BLaER1 treated with 17β-estradiol and CSF1 and Interleukin-3, amounts not matched to agents 10 nM and 100 nM (cell line): Measurements from ENCODE around the gene GTPBP6.
"Not testable (repeated sequence)": the region's sequence is repeated elsewhere in the genome, so short reads cannot be mapped to it uniquely, and the experiment has no call there.

Experiments used
- H3K27ac ChIP-seq, 11 experiments: shearing (Covaris generic); formaldehyde crosslinking; 2 replicates each; pipeline ENCODE4 v1.8.1; 2022
- H3K27me3 ChIP-seq, 11 experiments: shearing (Covaris generic); formaldehyde crosslinking; 2 replicates each; pipeline ENCODE4 v1.8.1; 2022
- H3K36me3 ChIP-seq, 11 experiments: shearing (Covaris generic); formaldehyde crosslinking; 2 replicates each; pipeline ENCODE4 v1.8.1; 2022
- H3K4me1 ChIP-seq, 10 experiments: shearing (Covaris generic); formaldehyde crosslinking; 2 replicates each; pipeline ENCODE4 v1.8.1; 2022
- H3K4me2 ChIP-seq, 11 experiments: shearing (Covaris generic); formaldehyde crosslinking; 2 replicates each; pipeline ENCODE4 v1.8.1; 2022
- H3K4me3 ChIP-seq, 10 experiments: shearing (Covaris generic); formaldehyde crosslinking; 2 replicates each; pipeline ENCODE4 v1.8.1; 2022
- H3K9ac ChIP-seq, 11 experiments: shearing (Covaris generic); formaldehyde crosslinking; 2 replicates each; pipeline ENCODE4 v1.8.1; 2022
- H3K9me3 ChIP-seq, 11 experiments: shearing (Covaris generic); formaldehyde crosslinking; replicated peaks in 1 of 11; 2 replicates each; pipeline ENCODE4 v1.8.1; 2022
- H4K20me1 ChIP-seq, 11 experiments: shearing (Covaris generic); formaldehyde crosslinking; 2 replicates each; pipeline ENCODE4 v1.8.1; 2022
- Cebpa-rat ChIP-seq, 11 experiments: shearing (Covaris generic); IDR thresholded peaks; 2 replicates each; pipeline ENCODE4 v1.8.1; 2022

The GTPBP6 gene

GRCh38 chrX:330726-331150 is 12.1 kb upstream of the GTPBP6 start:
- Histone ChIP-seq H3K4me3 (0 out of 20 replicates have a peak overlapping the region, but pooled peaks of 1 of the 10 experiments have one; percentile 46), H4K20me1 (peaks cover 0 to 16% (median 0%) of the 10 kb centered on the region in 11 experiments; a peak in 5 of 22 replicates)

GRCh38 chrX:330141-330725 is 11.6 kb upstream of the GTPBP6 start:
- not testable (repeated sequence) for H3K9ac ChIP-seq, H3K4me3 ChIP-seq, H3K9me3 ChIP-seq, H3K27ac ChIP-seq, H3K4me2 ChIP-seq
- peaks cover 9 to 13% (median 11%) of the 10 kb centered on the region in 10 experiments; a peak in 16 of 20 replicates for H3K4me1 ChIP-seq
- H4K20me1 ChIP-seq, result peaks cover 0 to 16% (median 0%) of the 10 kb centered on the region in 11 experiments; a peak in 5 of 22 replicates
- H3K36me3 ChIP-seq, result peaks cover 4 to 30% (median 24%) of the 10 kb centered on the region in 11 experiments; a peak in 19 of 22 replicates
- H3K27me3 ChIP-seq, result peaks cover 14 to 22% (median 18%) of the 10 kb centered on the region in 11 experiments

More at GRCh38 chrX:330726-331150, 12.1 kb upstream of the GTPBP6 start:
- Histone ChIP-seq H3K9ac (0 out of 22 replicates have a peak overlapping the region, but pooled peaks of 2 of the 11 experiments have one; percentile 23 to 39), H3K27me3 (peaks cover 14 to 22% (median 18%) of the 10 kb centered on the region in 11 experiments), H3K27ac (no peak overlapping the region), H3K4me2 (peak overlapping the region in 10 of 11 experiments; percentile 56 to 77 (median 64); a peak in 15 of 22 replicates), H3K9me3 (0 out of 22 replicates have a peak, but pooled peaks cover 0 to 3% (median 0%) of the 10 kb centered on the region in 11 experiments), H3K4me1 (peaks cover 9 to 13% (median 11%) of the 10 kb centered on the region in 10 experiments; a peak in 16 of 20 replicates), H3K36me3 (peaks cover 4 to 35% (median 29%) of the 10 kb centered on the region in 11 experiments; a peak in 19 of 22 replicates)
- no peak for TF ChIP-seq Cebpa-rat (IDR thresholded peaks at IDR 0.05)

DNA sequence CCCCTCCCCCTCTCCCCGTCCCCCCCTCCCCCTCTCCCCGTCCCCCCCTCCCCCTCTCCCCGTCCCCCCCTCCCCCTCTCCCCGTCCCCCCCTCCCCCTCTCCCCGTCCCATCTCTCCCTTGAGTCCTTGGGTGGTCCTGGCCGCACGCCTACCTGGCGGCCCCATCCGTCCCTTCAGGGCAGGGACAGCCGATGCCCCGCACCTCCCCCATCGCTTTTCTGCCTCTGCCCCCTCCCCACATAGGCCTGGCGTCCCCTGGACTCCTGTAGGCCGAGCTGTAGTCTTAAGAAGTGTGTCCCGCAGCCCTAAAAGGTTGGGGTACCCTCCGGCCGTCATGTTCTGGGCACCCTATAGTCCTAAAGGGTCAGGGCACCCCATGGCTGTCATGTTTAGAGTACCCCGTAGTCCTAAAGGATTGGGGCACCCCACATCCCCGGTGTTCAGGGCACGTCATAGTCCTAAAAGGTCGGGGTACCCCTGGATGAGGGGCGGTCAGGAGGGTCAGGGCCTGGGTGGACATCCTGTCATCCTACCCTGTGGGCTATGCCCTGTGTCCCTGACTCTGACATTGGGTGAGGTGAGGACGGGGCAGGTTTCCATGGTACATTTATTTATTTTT is 10.8 kb upstream of the GTPBP6 start:
- Histone ChIP-seq H3K27ac (no peak overlapping the region), H4K20me1 (peaks cover 0 to 16% (median 0%) of the 10 kb centered on the region in 11 experiments; a peak in 5 of 22 replicates), H3K4me3 (no peak overlapping the region), H3K4me1 (peaks cover 9 to 17% (median 12%) of the 10 kb centered on the region in 10 experiments; a peak in 16 of 20 replicates), H3K9me3 (0 out of 22 replicates have a peak, but pooled peaks cover 0 to 3% (median 0%) of the 10 kb centered on the region in 11 experiments), H3K27me3 (peaks cover 14 to 22% (median 18%) of the 10 kb centered on the region in 11 experiments), H3K36me3 (peaks cover 4 to 22% (median 18%) of the 10 kb centered on the region in 11 experiments; a peak in 18 of 22 replicates), H3K4me2 (no peak overlapping the region), H3K9ac (no peak overlapping the region)
- no peak for TF ChIP-seq Cebpa-rat (IDR thresholded peaks at IDR 0.05)

DNA sequence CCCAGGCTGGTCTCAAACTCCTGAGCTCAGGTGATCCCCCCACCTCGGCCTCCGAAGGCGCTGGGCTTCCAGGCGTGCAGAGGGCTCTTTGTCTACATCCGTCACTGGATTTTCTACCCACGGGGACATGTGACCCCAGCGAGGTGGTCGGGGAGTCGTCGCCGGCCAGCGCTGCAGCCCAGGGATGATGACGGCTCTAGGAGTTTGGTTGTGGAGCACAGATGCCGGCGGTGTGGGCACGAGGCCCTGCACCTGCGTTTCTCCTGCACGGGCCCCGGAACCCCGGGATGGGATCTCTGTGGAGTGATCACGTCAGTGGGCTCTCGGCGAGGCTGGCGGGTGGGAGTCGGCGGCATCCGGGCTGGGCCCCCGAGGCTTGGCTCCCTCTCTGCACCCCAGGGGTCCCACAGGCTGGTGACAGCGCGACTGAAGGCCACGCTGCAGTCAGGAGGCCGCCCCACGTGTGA is 9.1 kb upstream of the GTPBP6 start:
- Histone ChIP-seq H4K20me1 (peaks cover 0 to 16% (median 0%) of the 10 kb centered on the region in 11 experiments; a peak in 6 of 22 replicates), H3K4me3 (no peak overlapping the region), H3K9ac (no peak overlapping the region), H3K36me3 (peaks cover 0 to 5% (median under 1%) of the 10 kb centered on the region in 11 experiments; a peak in 7 of 22 replicates), H3K27ac (no peak overlapping the region), H3K27me3 (peaks cover 14 to 22% (median 18%) of the 10 kb centered on the region in 11 experiments), H3K4me1 (peaks cover 9 to 32% (median 19%) of the 10 kb centered on the region in 10 experiments; a peak in 17 of 20 replicates), H3K4me2 (no peak overlapping the region), H3K9me3 (0 out of 22 replicates have a peak, but pooled peaks cover 0 to 3% (median 0%) of the 10 kb centered on the region in 11 experiments)
- no peak for TF ChIP-seq Cebpa-rat (IDR thresholded peaks at IDR 0.05)

- not testable (repeated sequence) for H3K9me3 ChIP-seq, H3K27me3 ChIP-seq, H3K36me3 ChIP-seq, H3K9ac ChIP-seq, H3K27ac ChIP-seq, H3K4me3 ChIP-seq
- Histone ChIP-seq H3K4me1 (peaks cover 12 to 36% (median 23%) of the 10 kb centered on the region in 10 experiments; a peak in 19 of 20 replicates), H3K4me2 (peak overlapping the region in 1 of 11 experiments; percentile 18; a peak in 3 of 22 replicates), H4K20me1 (peaks cover 0 to 14% (median 0%) of the 10 kb centered on the region in 11 experiments; a peak in 4 of 22 replicates)
Observed at GRCh38 chrX:324664-325063, 6.1 kb upstream of the GTPBP6 start.

DNA sequence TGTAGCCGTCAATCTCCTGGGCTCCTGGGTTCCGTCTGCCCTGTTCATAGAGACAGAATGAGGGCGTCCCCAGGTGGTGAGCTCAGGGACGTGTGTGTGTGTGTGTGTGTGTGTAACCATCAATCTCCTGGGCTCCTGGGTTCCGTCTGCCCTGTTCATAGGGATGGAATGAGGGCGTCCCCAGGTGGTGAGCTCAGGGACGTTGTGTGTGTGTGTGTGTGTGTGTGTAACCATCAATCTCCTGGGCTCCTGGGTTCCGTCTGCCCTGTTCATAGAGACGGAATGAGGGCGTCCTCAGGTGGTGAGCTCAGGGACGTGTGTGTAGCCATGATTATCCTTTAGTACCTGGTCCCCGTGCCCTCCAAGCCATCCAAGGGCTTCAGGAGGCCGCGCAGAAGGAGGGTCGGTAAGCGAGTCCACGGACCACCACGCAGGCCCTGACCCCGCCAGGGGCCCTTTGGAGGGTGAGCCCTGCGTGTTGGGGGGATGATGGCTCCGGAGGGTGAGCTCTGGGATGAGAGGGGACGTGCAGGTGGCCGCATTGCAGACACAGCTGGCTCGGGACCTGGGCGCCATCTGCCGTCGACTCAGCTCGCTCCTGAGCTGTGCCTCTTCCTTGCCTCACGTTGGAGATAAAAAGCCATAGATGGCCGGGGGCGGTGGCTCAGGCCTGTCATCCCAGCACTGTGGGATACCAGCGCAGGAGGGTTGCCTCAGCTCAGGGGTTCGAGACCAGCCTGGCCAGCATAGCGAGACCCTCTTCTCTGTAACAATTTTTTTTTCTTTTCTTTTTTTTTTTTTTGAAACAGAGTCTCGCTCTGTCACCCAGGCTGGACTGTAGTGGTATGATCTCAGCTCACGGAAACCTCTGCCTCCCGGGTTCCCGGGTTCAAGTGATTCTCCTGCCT is 5.4 kb upstream of the GTPBP6 start:
- no peak overlapping the region for H3K9ac ChIP-seq
- H3K4me1 ChIP-seq, result peaks cover 12 to 36% (median 23%) of the 10 kb centered on the region in 10 experiments; a peak in 19 of 20 replicates
- H3K27me3 ChIP-seq, result no peaks in the 10 kb centered on the region
- H3K9me3 ChIP-seq, result no peaks in the 10 kb centered on the region
- TF ChIP-seq Cebpa-rat (IDR thresholded peaks at IDR 0.05), result no peak
- H3K4me3 ChIP-seq, result no peak overlapping the region
- H3K36me3 ChIP-seq, result no peaks in the 10 kb centered on the region
- H3K4me2 ChIP-seq, result peak overlapping the region in 10 of 11 experiments; percentile 9 to 52 (median 36); a peak in 16 of 22 replicates
- H4K20me1 ChIP-seq, result peaks cover 0 to 14% (median 0%) of the 10 kb centered on the region in 11 experiments; a peak in 4 of 22 replicates
- H3K27ac ChIP-seq, result no peak overlapping the region

GRCh38 chrX:320126-320783 is 1.7 kb upstream of the GTPBP6 start:
- Histone ChIP-seq H3K27ac (peak overlapping the region; percentile 98 to 100 (median 99)), H3K4me2 (peak overlapping the region; percentile 96 to 100 (median 99)), H4K20me1 (peaks cover 0 to 30% (median 17%) of the 10 kb centered on the region in 11 experiments; a peak in 17 of 22 replicates), H3K9me3 (peaks cover 0 to 7% (median 0%) of the 10 kb centered on the region in 11 experiments; a peak in 3 of 22 replicates), H3K9ac (peak overlapping the region; percentile 98 to 100 (median 99)), H3K4me1 (peaks cover 21 to 42% (median 28%) of the 10 kb centered on the region in 10 experiments; a peak in 19 of 20 replicates), H3K27me3 (no peaks in the 10 kb centered on the region), H3K36me3 (peaks cover 12 to 18% (median 15%) of the 10 kb centered on the region in 11 experiments), H3K4me3 (peak overlapping the region; percentile 88 to 100 (median 98))
- no peak for TF ChIP-seq Cebpa-rat (IDR thresholded peaks at IDR 0.05)
